PFSK-1 (cell line): ENCODE results near the gene INPP4A.

Source experiments
- POLR2AphosphoS5 ChIP-seq: IDR thresholded peaks from 2 replicates; pipeline ENCODE4 v1.6.1; 2012; ENCODE audit warnings: low read depth, mild to moderate bottlenecking, control low read depth, low read length, moderate library complexity
- TAF1 ChIP-seq: IDR thresholded peaks from 2 replicates; pipeline ENCODE4 v1.6.1; 2012; ENCODE audit warnings: low read length, control low read depth, borderline replicate concordance; ENCODE audit not compliant: insufficient read depth

- no peak for TF ChIP-seq POLR2AphosphoS5
- TF ChIP-seq TAF1, result no peak
These were observed 74.5 kb downstream of the INPP4A start for GRCh38 chr2:98519156-98519555.
